Fibroblast of pulmonary artery (primary cell): Measurements from ENCODE around the gene AICDA.

Experiments used
- DNase-seq: peaks from one replicate; pipeline ENCODE4 v3.0.0-alpha.2; 2010; ENCODE audit warnings: low read depth
- H3K4me3 ChIP-seq: replicated peaks from 2 replicates; pipeline ENCODE4 v1.5.1; 2011; ENCODE audit warnings: low read depth, mild to moderate bottlenecking, control low read depth, low read length, moderate library complexity
- TF ChIP-seq, protein P1 (sequence below): IDR thresholded peaks from 2 replicates; pipeline ENCODE4 v1.5.1; 2011; ENCODE audit warnings: mild to moderate bottlenecking, control low read depth, low read length, inconsistent platforms; ENCODE audit errors: missing control alignments

AICDA gene

DNA sequence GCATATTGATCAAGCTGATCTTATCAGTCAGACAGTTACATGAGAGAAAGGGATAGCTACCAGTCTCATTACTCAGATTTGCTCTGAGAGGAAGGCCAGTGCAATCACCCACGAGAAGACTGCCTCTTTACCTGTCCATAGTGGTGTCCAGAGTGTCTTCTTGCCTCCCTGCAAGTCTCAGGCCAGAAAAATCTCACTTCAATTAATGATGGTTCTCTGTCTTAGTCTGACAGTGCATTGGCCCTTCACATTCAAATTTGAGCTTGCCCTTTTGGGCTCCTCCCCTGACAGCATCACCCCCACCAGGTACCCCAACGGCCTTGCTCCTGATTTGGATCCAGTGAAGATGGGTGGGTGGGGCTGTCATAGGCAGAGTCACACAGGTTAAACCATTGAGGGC, at the start of gene AICDA:
AICDA (minus strand) TSS at position 231 of the 400 bp plus-strand sequence; CDS start at position 139, 92 bp downstream.
- TF ChIP-seq, protein P1, sequence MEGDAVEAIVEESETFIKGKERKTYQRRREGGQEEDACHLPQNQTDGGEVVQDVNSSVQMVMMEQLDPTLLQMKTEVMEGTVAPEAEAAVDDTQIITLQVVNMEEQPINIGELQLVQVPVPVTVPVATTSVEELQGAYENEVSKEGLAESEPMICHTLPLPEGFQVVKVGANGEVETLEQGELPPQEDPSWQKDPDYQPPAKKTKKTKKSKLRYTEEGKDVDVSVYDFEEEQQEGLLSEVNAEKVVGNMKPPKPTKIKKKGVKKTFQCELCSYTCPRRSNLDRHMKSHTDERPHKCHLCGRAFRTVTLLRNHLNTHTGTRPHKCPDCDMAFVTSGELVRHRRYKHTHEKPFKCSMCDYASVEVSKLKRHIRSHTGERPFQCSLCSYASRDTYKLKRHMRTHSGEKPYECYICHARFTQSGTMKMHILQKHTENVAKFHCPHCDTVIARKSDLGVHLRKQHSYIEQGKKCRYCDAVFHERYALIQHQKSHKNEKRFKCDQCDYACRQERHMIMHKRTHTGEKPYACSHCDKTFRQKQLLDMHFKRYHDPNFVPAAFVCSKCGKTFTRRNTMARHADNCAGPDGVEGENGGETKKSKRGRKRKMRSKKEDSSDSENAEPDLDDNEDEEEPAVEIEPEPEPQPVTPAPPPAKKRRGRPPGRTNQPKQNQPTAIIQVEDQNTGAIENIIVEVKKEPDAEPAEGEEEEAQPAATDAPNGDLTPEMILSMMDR, result no peak
- DNase-seq, result no peak
- no peak within 1 kb of the TSS for H3K4me3 ChIP-seq

DNA sequence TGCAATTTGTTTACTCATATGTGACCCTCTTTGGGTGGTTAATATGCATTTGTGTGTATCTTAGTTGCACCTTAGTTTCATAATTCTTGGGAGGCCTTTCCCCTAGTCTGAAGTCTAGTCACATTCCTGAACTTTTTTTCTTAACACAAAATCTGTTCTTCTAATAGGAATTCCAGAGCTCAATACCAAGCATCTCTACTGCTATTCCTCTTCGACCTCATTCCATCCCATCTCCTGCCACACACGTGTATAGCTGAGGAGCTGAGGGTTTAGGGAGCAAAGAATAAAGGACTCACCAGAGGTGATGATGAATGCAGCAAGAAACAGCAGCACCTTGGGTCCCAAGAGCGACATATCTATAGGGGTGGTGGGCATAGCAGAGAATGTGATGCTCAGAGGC, 49.1 kb upstream of the AICDA start:
- no peak for DNase-seq
- TF ChIP-seq, protein P1, result no peak
- no peak overlapping the region for H3K4me3 ChIP-seq

DNA sequence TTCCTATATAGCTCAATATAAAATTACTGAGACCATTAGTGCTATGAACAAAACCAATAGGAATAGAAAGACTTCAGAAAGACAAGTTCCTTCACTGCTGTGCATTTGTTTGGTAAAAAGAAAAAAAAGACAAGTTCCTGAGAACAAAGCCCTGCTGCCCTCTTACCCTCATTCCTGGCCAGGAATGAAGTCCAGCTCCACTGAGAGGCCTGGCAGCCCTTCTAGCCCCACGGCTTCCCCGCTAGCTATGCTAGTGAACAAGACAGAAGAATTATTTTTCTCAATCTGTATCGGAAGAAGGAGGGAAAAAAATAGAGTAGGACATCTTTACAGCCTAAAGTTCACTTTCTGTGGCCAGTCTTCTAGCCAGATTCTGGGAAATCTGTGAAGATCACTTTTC, 48.4 kb upstream of the AICDA start:
- no peak overlapping the region for H3K4me3 ChIP-seq
- TF ChIP-seq, protein P1, result no peak
- no peak for DNase-seq

DNA sequence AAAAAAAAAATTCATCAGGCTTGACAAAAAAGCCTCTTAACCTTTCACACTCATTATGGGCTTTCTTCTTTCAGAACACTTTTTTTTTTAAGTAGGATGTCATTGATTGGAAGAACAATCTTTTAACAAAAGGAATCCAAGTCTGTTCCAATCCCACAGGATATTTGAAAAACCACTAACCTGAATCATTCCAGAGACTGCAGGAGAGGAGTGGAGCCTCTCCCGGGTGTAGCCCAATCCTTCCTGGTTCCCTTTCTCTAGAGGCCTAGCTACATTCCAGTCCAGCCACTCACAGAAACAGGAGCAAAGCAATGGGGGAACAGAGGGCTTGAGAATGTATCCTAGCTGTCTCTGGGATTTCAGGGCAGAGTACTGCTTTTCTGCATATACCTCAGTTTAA, 45.7 kb upstream of the AICDA start:
- DNase-seq, result peak; percentile 58
- TF ChIP-seq, protein P1, result no peak
- no peak overlapping the region for H3K4me3 ChIP-seq

DNA sequence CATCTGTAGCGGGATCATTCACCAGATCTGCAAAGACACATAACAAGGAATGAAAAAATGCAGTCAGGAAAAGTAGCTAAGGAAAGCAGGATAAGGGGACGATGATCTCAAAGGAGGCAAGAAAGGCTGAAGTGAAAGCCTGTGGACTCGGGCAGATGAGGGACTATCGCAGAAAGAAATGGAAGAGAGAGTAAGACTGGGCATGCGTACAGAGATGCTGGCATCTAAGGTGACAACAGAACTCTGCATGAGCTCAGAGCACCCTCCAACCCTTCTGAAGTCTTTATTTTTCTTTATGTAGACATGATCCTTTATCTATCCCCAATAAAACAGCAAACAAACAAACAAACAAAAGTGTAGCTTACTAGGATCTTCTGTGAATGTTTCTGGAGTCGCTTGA, 42.8 kb upstream of the AICDA start:
- no peak for DNase-seq
- TF ChIP-seq, protein P1, result no peak
- no peak overlapping the region for H3K4me3 ChIP-seq

DNA sequence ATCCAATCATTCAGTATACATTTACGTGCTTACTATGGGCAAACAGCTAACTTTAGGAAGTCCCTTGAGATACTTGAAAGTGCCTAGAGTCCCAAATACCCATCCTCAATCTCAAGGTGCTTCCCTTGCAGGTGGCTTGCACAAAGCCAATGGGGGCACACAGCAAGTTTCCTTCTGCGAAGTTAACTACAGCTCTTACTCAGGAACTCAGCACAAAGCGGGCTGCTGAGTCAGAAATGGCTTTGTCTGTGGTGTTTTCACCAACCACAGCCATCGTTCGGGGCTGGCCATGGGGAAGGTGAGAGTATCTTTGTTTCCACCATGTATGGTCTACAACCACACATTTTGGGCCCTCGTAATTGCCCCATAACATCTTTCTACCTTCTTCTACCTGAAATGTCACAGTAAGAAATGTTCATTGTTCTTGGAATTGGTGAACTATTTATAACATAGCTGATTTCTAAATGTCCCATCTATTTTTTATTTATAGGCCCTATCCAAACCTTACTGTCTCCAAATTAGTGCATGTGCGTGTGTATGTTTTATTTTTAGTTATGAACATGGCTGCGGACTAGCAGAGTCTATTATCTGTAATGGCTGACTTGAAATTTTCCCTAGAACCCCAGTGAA, 36.0 kb upstream of the AICDA start:
- TF ChIP-seq, protein P1, result no peak
- no peak for DNase-seq
- H3K4me3 ChIP-seq, result no peak overlapping the region

DNA sequence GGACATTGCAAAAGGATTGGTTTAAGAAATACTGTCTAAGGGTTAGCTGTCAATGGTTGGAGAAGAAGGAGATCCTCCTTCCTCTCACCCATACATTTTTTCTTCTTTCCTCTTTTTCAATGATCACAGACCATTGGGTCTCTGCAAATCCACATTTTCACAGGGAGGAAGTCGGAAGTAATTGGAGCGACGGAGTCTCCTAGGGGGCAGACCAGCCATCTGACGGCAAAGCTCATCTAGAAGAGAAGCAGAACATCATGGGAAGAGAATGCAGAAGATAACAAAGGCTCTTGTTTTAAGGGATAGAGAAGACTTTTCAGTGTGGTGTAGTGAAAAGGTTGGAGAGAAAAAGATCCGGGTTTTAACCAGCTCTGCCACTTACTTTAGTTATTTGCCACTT, 35.3 kb upstream of the AICDA start:
- no peak for DNase-seq
- TF ChIP-seq, protein P1, result no peak
- no peak overlapping the region for H3K4me3 ChIP-seq
